GM20431 (cell line): Measurements from ENCODE around the gene UBL4B.
"Not testable (repeated sequence)": the region's sequence is repeated elsewhere in the genome, so short reads cannot be mapped to it uniquely, and the experiment has no call there.

Source experiments
- in situ Hi-C: fragments of 300-500 bp; cut with MseI, MboI; formaldehyde crosslinking; loops from one replicate; pipeline ENCODE4 v1.15.0; 2020; ENCODE audit warnings: low sequenced_read_pairs; ENCODE audit not compliant: unreplicated experiment

Gene UBL4B, protein sequence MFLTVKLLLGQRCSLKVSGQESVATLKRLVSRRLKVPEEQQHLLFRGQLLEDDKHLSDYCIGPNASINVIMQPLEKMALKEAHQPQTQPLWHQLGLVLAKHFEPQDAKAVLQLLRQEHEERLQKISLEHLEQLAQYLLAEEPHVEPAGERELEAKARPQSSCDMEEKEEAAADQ

GRCh38 chr1:110112143-110112542, at the start of gene UBL4B:
UBL4B (plus strand) TSS chr1:110112443; CDS start chr1:110112535, 92 bp downstream.
- in situ Hi-C loops, result no loop called here

DNA sequence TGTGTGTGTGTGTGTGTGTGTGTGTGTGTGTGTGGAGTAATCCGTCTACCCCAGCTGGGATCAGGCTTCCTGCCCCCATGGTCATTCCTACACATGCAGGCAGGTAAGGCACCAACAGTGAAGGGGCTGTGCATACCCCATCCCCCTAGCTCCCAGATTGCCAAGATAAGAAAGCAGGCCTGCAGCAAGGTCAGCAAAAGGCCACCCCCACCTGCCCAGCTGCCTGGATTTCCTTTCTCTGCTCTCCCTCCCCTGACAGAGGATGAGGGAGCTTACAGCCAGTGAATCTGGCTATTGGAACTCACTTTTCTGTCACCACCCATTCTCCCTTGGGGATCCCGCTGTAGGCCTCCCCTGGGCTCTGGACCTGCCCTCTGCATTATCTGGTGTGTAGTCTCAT, 49.6 kb upstream of the UBL4B start:
- in situ Hi-C loops, result no loop called here

GRCh38 chr1:110063781-110064180, 48.5 kb upstream of the UBL4B start:
- in situ Hi-C loops, result no loop called here

- in situ Hi-C loops, result no loop called here
Observed at GRCh38 chr1:110064576-110065337, 47.5 kb upstream of the UBL4B start.

- in situ Hi-C loops, result no loop called here
Observed at GRCh38 chr1:110065841-110066240, 46.4 kb upstream of the UBL4B start.

DNA sequence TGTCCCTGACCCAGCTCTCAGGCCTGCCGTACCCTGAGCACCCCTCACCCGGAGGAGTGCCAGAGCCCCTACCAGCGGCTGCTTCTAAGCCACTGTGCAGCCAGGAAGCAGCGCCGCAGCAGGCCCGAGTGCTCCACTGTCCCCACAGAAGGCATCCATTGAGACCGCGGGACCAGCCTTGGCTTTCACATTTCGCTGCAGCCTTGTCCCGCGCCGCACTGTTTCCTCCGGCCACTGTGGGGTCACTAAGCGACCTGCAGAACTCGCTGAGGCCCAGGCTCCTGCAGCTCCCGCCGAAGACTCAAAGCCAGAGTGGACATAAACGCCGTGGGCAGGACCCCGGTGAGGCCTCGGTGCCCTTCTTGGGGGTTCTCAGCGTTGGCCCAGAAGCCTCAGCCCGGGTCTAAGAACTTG, 44.8 kb upstream of the UBL4B start:
- in situ Hi-C loops, result no loop called here

DNA sequence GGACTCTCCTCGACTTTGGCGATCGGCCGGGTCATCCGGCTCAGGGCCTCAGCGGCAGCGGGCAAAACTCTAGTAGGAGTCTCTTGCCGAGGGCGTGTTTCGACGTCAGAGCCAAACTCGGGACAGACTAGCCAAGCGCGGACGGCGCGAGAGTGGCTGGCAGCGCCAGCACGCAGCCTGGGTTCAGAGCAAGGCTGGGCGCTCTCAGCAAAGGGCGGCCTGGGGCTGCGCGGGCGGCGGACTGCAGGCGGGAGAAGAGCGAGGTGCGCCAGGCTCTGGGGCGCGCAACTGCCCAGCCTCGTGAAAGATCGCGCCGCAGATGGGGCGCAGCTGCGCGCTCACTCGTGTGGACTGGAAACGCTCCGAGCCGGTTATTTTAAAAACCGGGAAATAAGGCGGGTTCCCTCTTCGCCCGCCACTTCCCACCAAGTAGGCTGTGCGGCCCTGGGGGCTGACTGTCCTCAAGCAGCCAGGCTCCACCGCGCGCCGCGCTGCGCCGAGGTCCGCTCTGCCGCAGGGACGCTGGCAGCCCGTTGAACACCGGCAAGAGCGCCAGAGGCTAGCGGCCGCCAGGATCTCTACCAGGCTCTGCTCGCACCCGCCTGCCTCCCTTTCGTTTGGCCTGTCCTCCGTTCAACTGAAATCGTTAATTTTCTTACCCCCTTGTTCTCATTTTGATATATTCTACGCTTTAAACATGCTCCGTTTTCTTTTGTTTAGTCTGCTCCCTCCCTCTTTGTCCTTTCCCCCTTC, 44.2 kb upstream of the UBL4B start:
- in situ Hi-C loops, result no loop called here

GRCh38 chr1:110068646-110069403, 43.4 kb upstream of the UBL4B start:
- in situ Hi-C loops, result no loop called here

DNA sequence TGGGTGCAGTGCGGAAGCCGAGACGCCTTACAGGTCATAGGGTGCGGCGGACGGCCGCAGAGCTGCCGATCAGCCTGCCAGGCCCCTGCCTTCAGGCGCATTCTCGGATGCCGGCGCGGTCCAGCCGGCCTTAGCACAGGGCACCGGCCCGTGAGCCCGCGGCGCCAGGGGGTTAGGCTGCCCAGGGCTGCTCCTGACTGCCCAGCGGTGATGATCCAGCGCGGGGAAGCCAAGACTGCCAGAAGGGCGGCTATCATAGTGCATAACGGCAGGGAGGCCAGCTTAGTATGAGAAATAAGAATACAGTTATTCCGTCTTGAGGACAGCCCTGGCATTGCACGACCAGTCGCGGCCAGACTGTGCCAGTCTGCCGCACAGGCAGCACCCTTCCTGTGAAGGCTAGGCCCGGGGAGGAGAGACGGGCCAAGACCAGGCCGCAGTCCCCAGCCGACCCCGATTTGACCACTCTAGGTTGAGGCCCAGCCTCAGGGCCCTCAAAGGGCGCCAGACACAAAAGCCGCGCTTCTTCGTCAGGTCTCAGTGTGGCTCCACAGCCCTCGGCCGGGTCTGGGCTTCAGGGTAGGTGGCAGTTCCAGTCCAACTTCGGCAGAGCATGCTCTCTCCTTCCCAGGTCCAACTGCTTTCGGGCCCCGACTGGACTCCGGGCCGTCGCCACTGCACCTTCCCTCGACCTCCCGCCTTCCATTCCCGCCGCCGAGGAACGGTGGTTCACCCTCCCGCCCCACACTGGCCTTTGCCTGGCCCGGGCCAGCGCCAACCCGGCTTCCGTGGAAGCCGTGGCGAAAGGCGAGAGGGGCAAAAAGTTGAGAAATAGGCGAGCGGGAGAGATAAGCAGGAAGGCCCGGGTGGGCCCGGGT, 42.6 kb upstream of the UBL4B start:
- in situ Hi-C loops, result no loop called here

DNA sequence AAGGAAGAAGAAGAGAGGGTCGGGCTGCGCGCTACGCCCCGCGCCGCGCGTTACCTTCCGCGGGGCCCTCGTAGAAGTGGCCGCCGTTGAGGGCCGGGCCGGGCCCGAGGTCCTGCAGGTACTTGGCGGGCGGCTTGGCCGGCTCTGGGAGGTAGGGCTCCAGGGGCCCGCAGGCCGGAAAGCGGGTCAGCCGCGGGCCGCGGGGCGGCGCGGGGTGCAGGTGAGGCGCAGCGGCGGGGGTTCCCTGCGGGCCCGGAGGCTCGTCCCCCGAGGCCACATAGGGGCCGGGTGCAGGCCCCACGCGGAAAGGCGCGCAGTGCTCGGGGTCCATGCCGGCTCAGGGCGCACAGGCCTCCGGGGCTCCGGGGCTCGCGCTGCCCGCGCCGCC, 42.0 kb upstream of the UBL4B start:
- in situ Hi-C loops, result no loop called here

DNA sequence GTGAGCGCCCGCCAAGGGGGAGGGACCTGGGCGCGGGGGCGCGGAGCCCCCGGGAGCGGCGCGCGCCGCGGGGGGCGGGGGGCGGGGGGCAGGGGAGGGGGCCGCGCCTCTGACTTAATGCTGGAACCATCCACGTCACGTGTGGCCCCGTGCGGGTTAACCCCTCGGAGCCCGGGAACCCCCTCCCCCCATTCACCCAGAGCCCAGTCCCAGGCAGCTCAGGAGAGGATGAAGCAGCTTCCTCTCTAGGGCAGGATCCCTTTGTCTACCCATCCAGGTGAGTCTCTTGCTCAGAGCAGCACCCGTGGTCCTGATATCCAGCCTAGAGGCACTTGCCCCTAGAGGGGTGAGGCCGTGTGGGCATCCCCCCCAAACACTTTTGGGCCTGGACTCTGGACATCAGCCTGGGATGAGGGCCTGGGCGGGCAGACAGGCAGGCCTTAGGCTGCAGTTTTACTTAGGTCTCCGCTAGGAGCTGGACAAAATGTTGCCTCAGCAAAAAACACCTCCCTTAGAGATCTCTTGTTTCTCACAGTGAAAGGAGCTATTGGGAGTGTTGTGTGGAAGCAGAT, 41.5 kb upstream of the UBL4B start, which contains the start of gene ALX3:
ALX3 (minus strand) TSS at position 2 of the 572 bp plus-strand sequence. CDS start 60 bp downstream, outside the sequence.
- in situ Hi-C loops, result no loop called here

GRCh38 chr1:110074166-110074565, 38.1 kb upstream of the UBL4B start:
- in situ Hi-C loops, result no loop called here

DNA sequence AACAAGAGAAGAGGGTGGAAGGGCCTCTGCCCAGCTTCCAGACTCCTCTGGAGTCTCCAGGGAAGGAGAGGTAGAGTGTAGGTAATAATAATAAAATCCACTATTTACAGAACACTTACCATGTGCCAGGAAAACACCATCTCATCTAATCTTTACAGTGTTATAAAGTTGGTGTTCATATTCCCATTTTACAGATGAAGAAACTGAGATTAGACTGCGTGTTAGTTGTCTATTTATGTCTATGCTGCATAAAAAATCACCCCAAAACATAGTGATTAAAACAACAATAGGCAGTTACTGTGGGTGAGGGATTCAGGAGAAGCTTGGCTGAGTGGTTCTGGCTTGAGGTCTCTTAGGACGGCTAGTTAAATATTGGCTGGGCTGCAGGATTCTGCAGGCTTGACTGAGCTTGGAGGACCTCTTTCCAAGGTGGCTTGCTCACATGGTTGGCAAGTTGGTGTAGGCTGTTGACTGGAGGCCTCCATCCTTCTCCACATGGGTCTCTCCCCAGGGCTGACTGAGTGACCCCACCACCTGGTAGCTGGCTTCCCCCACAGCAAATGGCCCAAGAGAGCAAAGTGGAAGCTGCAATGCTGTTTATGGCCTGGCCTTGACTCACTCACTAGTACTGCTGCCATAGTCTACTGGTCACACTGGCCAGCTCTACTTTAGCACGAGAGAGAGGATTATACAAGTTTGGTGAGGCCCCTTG, 35.3 kb upstream of the UBL4B start:
- in situ Hi-C loops, result no loop called here

- in situ Hi-C loops, result not testable (repeated sequence)
Observed at GRCh38 chr1:110079995-110080394, 32.2 kb upstream of the UBL4B start.

- in situ Hi-C loops, result no loop called here
Observed at GRCh38 chr1:110081061-110081460, 31.2 kb upstream of the UBL4B start.

- in situ Hi-C loops, result no loop called here
Observed at GRCh38 chr1:110082477-110082876, 29.8 kb upstream of the UBL4B start.

DNA sequence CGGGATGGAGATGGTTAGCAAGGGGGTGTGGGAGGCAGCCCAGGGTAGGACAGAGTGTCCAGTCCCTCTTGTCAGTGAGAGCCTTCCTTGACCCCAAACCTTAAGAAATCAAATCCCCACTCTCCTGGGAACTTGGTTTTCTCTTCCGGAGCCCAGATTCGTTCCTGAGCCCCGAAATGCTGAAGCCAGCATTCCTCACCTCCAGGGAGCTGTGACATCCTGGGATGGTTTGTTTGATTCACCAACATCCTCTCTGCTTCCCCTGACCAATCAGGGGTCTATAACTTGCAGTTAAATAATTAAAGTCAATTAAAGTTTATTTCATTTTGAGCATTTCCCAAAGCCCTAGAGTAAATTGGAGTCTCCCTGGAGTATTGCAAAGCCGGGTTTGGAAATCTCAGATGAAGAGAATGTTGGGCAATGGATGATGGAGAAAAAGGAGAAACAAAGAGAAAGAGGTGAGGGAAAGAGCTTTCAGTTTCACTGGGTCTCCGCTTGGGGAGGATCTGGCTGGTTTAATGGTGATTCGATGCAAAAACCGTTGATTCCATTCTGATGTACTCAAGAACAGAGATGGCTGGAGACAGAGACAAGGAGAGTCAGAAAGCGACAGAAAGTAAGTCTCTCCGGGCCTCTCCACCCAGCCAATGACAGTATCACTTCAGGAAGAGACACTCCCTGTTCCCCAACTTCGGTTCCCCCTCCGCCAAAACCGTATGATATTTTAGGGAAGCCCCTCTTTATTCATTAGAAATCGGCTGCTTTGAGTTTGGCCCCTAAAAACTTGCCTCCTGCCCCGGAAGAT, 29.0 kb upstream of the UBL4B start:
- in situ Hi-C loops, result no loop called here

DNA sequence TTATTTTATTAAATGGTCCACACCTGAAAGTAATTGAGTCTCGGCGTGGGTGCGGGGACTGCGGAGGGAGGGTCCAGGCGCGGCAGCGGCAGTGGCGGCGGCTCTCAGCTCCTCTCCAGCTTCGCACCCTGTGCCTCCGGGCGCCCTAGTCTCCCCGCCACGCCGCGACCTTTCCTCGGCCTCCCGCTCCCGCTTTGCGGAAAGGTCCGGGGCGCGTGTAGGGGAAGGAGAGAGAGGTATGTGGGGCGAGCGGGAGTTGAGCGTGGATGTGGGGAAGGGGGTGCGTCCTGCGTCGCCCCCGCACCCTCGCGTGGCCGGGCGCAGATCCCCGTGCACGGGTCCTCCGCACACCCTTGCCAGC, 28.4 kb upstream of the UBL4B start:
- in situ Hi-C loops, result no loop called here
